NCI-H69 (cell line): ENCODE measurements around the gene CACNG4.
A peak's percentile ranks its signal among the peaks of the same experiment; 100 is the strongest.

Experiments used
- DNase-seq: peaks from one replicate; lab custom pipeline; 2025; lab: John Stamatoyannopoulos, UW

Gene CACNG4

GRCh38 chr17:66963909-66964771 lies at the start of gene CACNG4:
Gene CACNG4 (plus strand): TSS chr17:66964707. CDS start chr17:66964912, 205 bp downstream.
- DNase-seq = peak; percentile 87

- peak; percentile 83 for DNase-seq
Measured at GRCh38 chr17:66915204-66915611, 49.3 kb upstream of the CACNG4 start.

DNA sequence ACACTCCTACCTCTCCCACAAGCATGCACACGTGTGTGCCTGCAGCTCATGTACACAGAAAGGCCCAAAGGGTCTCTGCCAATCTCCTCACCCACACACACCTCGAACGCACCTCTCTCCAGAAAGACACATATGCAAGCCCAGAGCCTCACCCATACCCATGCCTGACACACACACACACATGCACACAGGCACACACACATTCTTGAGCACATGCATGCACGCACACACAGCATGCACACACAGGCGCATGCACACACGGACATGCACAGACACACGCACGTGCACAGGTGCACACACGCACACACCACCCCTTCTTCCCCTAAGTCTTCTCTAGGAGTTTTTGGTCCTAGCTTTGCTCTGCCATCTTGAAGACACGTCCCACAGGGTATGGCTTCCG lies 48.7 kb upstream of the CACNG4 start:
- DNase-seq = no peak

DNA sequence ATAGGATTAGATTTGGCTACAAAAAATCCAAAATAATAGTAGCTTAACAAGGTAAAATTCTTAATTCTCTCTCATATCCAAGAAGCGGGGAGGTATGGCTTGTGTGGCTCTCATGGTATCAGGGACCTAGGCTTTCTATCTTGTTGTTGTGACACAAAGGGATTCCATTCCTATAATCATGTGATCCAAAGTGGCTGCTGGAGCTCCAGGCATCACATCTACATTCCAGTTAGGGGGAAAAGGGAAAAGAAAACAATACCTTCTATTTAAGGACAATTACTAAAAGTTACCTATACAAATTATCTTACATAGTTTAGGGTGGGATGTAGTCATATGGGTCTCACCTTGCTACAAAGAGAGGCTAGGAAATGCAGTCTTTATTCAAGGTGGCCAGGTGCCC lies 47.6 kb upstream of the CACNG4 start:
- no peak for DNase-seq

DNA sequence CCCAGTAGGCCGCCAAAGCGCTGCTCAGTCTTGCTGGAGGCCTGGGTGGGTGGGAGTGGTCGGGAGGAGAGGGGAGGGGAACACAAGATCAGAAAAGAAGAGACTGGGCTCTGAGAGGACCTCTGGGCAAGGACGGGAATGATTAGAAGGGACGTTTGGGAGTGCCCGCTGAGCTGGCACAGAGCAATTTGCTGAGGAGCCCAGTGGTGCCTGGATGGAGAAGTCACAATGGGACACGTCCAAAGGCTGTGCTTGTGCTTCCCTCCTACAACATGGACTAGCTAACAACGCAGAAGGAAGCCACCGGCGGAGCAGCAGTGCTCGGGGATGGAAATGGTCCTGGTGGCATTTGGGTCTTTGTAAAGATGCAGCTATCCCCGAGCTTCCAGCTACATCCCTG lies 45.6 kb upstream of the CACNG4 start:
- no peak for DNase-seq

- DNase-seq = no peak
Measured at GRCh38 chr17:66920435-66920834, 44.1 kb upstream of the CACNG4 start.

GRCh38 chr17:66920950-66921349 lies 43.6 kb upstream of the CACNG4 start:
- no peak for DNase-seq

DNA sequence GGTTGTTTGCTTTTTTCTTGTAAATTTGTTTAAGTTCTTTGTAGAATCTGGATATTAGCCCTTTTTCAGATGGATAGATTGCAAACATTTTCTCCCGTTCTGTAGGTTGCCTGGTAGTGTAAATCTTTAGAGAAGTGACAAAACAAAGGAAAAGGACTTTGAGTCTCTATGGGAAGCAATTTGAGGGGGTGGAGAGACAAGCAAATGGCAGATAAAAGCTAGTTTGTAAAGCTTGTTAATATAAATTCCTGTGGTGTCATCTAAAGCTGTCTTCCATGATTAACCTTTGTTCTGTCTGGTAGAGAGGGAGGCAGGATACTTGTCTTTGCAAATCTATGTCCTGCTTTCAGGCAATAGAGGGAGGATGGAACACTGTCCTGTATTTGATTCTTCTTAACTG lies 40.6 kb upstream of the CACNG4 start:
- no peak for DNase-seq

GRCh38 chr17:66925811-66926500 lies 38.6 kb upstream of the CACNG4 start:
- DNase-seq = peak; percentile 95

DNA sequence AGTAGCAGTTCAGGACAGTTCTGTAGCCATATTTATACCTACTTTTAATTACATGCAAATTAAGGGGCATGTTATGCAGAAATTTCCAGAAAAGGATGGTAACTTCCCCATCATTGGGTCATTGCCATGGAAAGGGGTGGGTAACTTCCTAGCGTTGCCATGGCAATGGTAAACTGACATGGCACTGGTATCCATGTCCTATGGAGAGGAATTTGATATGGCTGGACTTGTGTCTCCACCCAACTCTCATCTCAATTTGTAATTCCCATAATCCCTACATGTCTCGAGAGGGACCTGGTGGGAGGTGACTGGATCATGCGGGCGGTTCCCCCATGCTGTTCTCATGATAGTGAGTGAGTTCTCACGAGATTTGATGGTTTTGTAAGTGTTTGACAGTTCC lies 35.6 kb upstream of the CACNG4 start:
- no peak for DNase-seq

GRCh38 chr17:66929591-66929990 lies 34.9 kb upstream of the CACNG4 start:
- DNase-seq = peak; percentile 44

- DNase-seq = no peak
Measured at GRCh38 chr17:66930933-66931332, 33.6 kb upstream of the CACNG4 start.

DNA sequence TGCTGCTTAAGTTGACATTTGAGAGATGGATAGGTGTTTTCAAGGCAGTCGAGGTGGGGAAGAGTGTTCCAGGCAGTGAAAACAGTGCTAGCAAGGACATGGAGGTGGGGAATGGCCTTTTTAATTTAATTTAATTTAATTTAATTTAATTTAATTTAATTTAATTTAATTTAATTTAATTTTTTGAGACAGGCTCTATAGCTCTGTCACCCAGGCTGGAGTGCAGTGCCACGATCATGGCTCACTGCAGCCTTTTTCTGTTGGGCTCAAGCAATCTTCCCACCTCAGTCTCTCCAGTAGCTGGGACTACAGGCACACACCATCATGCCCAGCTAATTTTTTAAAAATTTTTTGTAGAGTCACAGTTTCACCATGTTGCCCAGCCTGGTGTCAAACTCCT lies 32.2 kb upstream of the CACNG4 start:
- no peak for DNase-seq

DNA sequence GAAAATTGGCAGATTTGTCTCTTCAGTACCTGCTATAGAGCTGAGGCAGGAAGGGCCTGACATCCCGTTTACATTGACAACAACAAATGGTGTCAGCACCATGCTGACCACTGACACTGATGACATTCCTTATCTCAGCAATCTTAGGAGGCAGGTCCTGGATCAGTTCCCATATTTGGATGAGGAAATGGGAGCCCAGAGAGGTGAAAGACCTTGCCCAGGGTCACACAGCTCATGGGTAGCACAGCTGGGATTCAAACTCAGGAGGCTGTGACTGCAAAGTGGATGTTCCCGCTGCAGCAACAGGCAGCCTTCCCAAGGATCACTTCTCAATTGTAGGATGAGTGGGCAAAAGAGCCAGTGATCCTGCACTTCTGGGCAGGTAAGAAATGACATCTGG lies 30.5 kb upstream of the CACNG4 start:
- no peak for DNase-seq

DNA sequence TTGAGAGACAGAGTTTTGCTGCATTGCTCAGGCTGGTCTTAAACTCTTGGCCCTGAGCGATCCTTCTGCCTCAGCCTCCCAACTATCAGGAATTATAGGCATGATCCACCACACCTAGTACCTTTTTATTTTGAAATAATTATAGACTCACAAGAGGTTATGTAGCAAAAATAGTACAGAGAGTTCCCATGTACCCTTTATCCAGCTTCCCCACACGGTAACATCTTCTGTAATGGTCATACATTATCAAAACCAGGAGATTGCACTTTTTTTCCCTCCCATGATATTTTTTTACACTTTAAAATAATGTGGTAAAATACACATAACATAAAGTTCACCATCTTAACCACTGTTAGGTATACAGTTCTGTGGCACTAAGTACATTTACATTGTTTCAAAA lies 28.8 kb upstream of the CACNG4 start:
- no peak for DNase-seq

- DNase-seq = no peak
Measured at GRCh38 chr17:66938656-66939055, 25.9 kb upstream of the CACNG4 start.

DNA sequence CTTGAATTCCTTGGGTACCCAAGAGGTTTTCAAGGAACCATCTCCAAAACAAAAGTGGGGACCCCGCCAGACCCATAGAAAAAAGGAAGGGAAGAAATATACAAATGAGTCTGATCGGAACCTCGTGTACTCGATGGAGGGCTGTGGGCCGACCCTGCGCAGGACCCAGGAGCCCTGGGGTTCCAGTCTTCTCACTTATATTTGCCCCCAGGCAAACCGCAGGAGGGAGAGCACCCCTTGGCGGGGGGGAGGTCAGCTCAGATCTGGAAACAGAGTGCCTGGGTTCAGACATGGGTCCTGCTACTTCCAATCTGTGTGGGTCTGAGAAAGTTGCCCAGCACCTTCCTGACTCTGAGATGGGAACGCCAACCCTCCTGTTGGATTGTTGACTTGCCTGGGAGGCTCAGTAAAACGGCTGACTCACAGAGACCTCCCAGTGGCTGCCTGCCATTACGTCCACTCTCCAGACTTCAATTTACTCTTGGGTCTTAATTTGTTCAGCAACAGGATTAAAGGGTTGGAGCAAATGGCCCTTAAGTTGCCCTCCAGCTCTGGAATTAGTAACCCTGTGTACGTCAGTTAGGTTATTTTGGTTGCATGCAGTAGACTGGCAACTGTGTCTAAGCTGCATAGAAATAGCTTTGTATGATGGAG lies 24.9 kb upstream of the CACNG4 start:
- DNase-seq = peak; percentile 17

DNA sequence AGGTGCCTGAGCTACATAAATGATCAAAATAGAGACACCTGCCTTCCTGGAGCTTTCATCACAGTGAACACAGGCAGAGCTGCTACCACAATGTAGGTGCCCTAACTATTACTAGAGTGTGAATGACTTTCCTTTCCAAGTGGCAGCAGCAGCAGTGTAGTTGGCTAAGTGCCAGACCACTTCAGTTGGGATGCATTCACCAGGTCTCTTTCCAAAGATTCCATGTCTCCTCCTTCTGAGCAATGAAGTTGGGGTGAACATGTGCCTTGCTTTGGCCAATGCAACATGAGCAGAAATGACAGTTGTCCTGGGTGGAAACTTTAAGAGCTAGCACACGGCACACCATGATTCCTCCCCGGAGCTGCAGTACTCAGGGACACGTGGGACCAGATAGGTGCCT lies 23.3 kb upstream of the CACNG4 start:
- DNase-seq = no peak

DNA sequence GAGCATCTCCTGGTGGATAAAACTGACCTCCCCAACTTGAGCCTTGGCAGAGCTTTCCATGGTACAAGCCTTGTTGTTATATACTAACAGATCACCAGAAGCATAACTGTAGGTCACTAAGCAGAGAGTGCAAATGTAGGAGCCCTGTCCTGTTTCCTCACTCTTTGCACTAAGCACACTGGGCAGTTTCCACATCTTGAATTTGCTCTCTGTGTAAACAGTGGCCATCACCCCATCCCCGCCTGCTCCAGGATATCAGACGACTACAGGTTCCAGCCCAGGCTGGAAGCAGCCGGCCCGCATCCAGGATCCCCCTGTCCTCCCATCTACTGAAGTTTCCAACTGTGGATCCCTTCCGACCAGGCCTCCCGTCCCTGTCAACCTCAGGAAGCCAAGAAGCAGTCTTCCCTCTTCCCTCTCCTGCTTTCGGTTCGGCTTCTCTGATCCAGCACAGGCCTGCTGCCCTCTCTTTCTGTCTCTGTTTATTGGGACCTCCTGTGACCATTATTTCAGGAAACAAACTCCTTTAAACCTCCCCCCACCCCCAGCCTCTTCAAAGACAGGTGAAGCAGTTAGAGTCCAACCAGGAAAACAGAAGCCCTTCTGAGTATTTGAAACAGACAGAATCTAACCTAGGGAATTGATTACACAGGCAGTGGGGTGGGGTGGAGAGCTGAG lies 22.6 kb upstream of the CACNG4 start:
- no peak for DNase-seq

DNA sequence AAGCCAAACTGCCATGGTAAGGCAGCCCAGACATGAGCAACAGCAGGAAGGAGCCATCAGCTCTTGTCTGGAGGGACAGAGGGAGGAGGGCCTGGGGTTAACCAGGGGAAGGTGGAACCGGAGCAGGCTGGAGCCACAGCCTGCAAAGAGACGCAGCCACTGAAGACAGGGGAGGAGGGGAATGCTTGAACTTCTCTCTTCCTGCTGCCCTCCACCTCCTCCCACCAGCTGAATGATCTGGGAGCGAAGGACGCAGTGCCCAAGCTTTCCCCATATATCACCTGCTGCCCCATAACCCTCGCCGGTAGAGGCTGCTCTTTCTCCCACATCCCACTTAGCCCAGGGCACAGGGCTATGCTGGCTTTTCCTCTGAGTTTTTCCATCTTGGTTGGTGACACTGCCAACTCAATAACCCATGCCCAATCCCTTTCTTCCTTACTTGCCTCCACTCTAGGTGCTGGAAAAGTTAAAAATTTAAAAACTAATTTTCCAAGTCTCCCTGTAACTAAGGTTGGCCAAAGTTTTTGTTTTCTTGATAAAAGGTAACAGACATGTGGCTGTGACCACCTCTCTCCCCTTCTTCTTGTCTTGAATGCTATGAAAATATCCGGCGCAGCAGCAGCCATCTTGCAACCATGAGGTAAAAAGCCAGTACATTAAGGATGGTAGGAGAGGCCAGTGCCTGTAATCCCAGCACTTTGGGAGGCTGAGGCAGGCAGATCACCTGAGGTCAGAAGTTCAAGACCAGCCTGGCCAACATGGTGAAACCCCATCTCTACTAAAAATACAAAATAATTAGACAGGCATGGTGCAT lies 21.8 kb upstream of the CACNG4 start:
- DNase-seq = no peak

- no peak for DNase-seq
Measured at GRCh38 chr17:66943484-66943883, 21.0 kb upstream of the CACNG4 start.
